Mesendoderm (in vitro differentiated cells): Measurements from ENCODE around the gene GNL1.

ENCODE experiments used
- DNase-seq: peaks from one replicate; pipeline ENCODE4 v3.0.0; 2013
- H2AK5ac ChIP-seq: 2 replicates; pipeline ENCODE4 v1.6.1; 2013; ENCODE audit warnings: low read length, inconsistent platforms
- H2BK120ac ChIP-seq: 2 replicates; pipeline ENCODE4 v1.6.1; 2013; ENCODE audit warnings: low read depth, mild to moderate bottlenecking, low read length, moderate library complexity, mixed read lengths
- H2BK15ac ChIP-seq: replicated peaks from 2 replicates; pipeline ENCODE4 v1.6.1; 2013; ENCODE audit warnings: low read depth, mild to moderate bottlenecking, moderate library complexity
- H2BK5ac ChIP-seq: 2 replicates; pipeline ENCODE4 v1.6.1; 2013; ENCODE audit warnings: low read length, inconsistent platforms
- H3K18ac ChIP-seq: 2 replicates; pipeline ENCODE4 v1.6.1; 2013; ENCODE audit warnings: mild to moderate bottlenecking, low read length, mixed read lengths
- H3K23ac ChIP-seq: one replicate; pipeline ENCODE4 v1.6.1; 2013; ENCODE audit warnings: low read length
- H3K27ac ChIP-seq: 2 replicates; pipeline ENCODE4 v1.5.1; 2013; ENCODE audit warnings: low read depth, mild to moderate bottlenecking, inconsistent platforms, low read length, moderate library complexity
- H3K27me3 ChIP-seq: 2 replicates; pipeline ENCODE4 v1.6.1; 2013; ENCODE audit warnings: low read length, control low read depth, mild to moderate bottlenecking, inconsistent platforms; ENCODE audit not compliant: insufficient read depth, poor library complexity
- H3K36me3 ChIP-seq: 2 replicates; pipeline ENCODE4 v1.6.1; 2013; ENCODE audit warnings: low read length, inconsistent platforms; ENCODE audit not compliant: control insufficient read depth, insufficient read depth
- H3K4ac ChIP-seq: one replicate; pipeline ENCODE4 v1.6.1; 2013; ENCODE audit warnings: low read depth, mild to moderate bottlenecking, low read length, moderate library complexity
- H3K4me1 ChIP-seq: 2 replicates; pipeline ENCODE4 v1.6.1; 2013; ENCODE audit warnings: low read depth, low read length, inconsistent platforms; ENCODE audit not compliant: control insufficient read depth
- H3K4me2 ChIP-seq: 2 replicates; pipeline ENCODE4 v1.6.1; 2013; ENCODE audit warnings: low read length
- H3K4me3 ChIP-seq: 2 replicates; pipeline ENCODE4 v1.5.1; 2013; ENCODE audit warnings: mild to moderate bottlenecking, low read length
- H3K56ac ChIP-seq: one replicate; pipeline ENCODE4 v1.6.1; 2013; ENCODE audit warnings: low read length
- H3K79me1 ChIP-seq: 2 replicates; pipeline ENCODE4 v1.6.1; 2013; ENCODE audit warnings: low read length, inconsistent platforms
- H3K79me2 ChIP-seq: 2 replicates; pipeline ENCODE4 v1.6.1; 2013; ENCODE audit warnings: mild to moderate bottlenecking, low read length; ENCODE audit not compliant: control insufficient read depth, insufficient read depth
- H3K9ac ChIP-seq: 2 replicates; pipeline ENCODE4 v1.6.1; 2013; ENCODE audit warnings: low read length, inconsistent platforms
- H4K5ac ChIP-seq: one replicate; pipeline ENCODE4 v1.6.1; 2013; ENCODE audit warnings: low read length
- H4K8ac ChIP-seq: one replicate; pipeline ENCODE4 v1.6.1; 2013; ENCODE audit warnings: low read depth, mild to moderate bottlenecking, control low read depth, low read length, moderate library complexity
- WGBS: extraction: QIAGEN DNeasy Blood & Tissue Kit; methylation state at CpG from one replicate; pipeline ENCODE4 v1.1.7; 2013; ENCODE audit warnings: low lambda C conversion rate, missing lambda C conversion rate; ENCODE audit not compliant: insufficient coverage; ENCODE audit errors: extremely low coverage; 5-methylcytosine and 5-hydroxymethylcytosine counted together

Gene GNL1

DNA sequence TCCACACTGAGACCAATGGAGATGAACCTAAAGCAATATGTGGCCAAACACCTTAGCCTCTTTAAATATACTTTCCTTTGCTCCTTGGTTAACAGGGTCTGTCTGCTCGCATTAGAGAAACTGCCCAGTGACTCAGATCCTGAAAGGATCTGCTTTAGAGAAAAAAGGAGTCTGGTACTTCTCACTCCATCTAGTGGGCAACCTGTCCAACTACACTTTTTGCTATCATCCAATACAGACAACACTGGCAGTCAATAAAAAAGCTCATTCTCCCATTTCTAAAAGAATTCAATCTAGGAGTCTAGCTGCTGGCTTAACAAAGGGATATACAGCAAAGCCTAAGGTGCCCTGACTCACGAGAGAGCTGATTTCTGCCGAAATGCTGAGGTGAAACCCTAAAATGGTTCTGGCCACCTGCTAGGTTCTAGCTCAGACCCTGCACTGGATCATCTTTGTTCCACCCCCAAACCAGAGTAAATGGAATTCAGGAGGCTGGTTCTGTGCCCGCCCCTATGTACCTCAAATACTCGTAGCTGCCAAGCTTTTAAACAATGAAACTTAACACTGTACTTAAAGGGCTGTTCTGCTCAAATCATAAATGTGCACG lies 11.5 kb downstream of the GNL1 start:
- H3K27me3 ChIP-seq: no peaks in the 10 kb centered on the region
- no peak overlapping the region for H3K56ac ChIP-seq
- H3K4ac ChIP-seq: no peak overlapping the region
- H3K9ac ChIP-seq: no peak overlapping the region
- no peak overlapping the region for H2BK15ac ChIP-seq
- no peaks in the 10 kb centered on the region for H3K79me2 ChIP-seq
- peaks cover 2% of the 10 kb centered on the region for H3K36me3 ChIP-seq
- H3K4me2 ChIP-seq: no peak overlapping the region
- no CpG with 5 or more reads among the region's 6 CpGs for WGBS
- H3K27ac ChIP-seq: no peak overlapping the region
- no peak overlapping the region for H3K4me3 ChIP-seq
- H4K5ac ChIP-seq: no peak overlapping the region
- DNase-seq: peak; percentile 70
- no peak overlapping the region for H3K23ac ChIP-seq
- H2BK5ac ChIP-seq: no peak overlapping the region
- H3K79me1 ChIP-seq: no peaks in the 10 kb centered on the region
- no peaks in the 10 kb centered on the region for H3K4me1 ChIP-seq
- H4K8ac ChIP-seq: no peak overlapping the region
- no peak overlapping the region for H2AK5ac ChIP-seq
- no peak overlapping the region for H2BK120ac ChIP-seq
- no peak overlapping the region for H3K18ac ChIP-seq

DNA sequence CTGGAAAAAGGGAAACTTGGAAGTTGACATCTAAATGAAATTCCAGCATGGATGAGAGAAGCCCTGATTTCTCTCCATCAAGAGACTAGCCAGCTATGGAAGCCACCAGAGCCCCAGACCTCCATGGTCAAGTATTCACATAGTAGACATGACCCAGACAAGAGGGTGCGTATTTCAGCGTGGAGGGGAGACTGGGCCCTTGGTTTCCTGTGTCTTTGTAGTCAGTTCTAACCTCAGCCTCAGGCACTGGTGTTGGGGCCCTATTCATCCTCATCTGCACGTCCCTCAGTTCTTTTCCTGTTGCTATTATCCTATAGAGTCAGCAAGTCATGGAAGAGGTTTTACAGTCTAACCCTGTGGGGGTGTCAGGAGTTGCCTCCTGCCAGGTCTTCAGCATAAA lies 12.5 kb downstream of the GNL1 start:
- Histone ChIP-seq H3K36me3 (no peaks in the 10 kb centered on the region), H4K5ac (no peak overlapping the region)

DNA sequence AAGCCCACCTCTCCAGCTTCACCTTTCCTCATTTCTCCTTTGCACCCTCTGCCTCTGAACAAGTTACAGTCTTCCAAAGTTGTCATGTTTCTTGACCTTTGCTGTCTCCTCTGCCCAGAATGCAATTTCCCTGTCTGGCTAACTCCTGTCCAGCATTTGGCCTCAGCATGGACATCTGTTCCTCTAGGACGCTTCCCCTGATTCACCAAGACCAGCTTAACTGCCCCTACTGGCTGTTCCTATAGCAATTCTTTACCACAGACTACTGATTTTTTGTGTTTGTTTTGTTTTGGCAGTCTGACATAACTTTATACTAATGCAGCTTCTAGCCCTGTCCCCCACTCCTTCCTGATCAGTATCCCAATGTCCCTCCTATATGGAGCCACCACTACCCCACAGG lies 13.4 kb downstream of the GNL1 start:
- Histone ChIP-seq H3K9ac (no peak overlapping the region), H2AK5ac (no peak overlapping the region), H3K36me3 (no peaks in the 10 kb centered on the region), H2BK5ac (no peak overlapping the region), H3K27ac (no peak overlapping the region), H2BK15ac (no peak overlapping the region), H3K23ac (no peak overlapping the region), H3K4me2 (no peak overlapping the region), H3K4me1 (no peaks in the 10 kb centered on the region), H3K56ac (no peak overlapping the region), H3K4me3 (no peak overlapping the region), H3K18ac (no peak overlapping the region), H4K5ac (no peak overlapping the region), H3K4ac (no peak overlapping the region), H3K27me3 (no peaks in the 10 kb centered on the region), H2BK120ac (no peak overlapping the region), H4K8ac (no peak overlapping the region), H3K79me1 (no peaks in the 10 kb centered on the region), H3K79me2 (no peaks in the 10 kb centered on the region)
- DNase-seq: no peak
- WGBS: no CpG with 5 or more reads among the region's 1 CpG

More for the DNA sequence above, 12.5 kb downstream of the GNL1 start:
- Histone ChIP-seq H2BK15ac (no peak overlapping the region), H3K4me3 (no peak overlapping the region), H3K4me1 (no peaks in the 10 kb centered on the region), H3K56ac (no peak overlapping the region), H3K4me2 (no peak overlapping the region), H3K79me1 (no peaks in the 10 kb centered on the region), H3K23ac (no peak overlapping the region), H4K8ac (no peak overlapping the region), H3K27ac (no peak overlapping the region), H3K4ac (no peak overlapping the region), H2BK120ac (no peak overlapping the region), H2AK5ac (no peak overlapping the region), H3K18ac (no peak overlapping the region), H2BK5ac (no peak overlapping the region), H3K79me2 (no peaks in the 10 kb centered on the region), H3K27me3 (no peaks in the 10 kb centered on the region), H3K9ac (no peak overlapping the region)
- no CpG with 5 or more reads among the region's 3 CpGs for WGBS
- DNase-seq: no peak

DNA sequence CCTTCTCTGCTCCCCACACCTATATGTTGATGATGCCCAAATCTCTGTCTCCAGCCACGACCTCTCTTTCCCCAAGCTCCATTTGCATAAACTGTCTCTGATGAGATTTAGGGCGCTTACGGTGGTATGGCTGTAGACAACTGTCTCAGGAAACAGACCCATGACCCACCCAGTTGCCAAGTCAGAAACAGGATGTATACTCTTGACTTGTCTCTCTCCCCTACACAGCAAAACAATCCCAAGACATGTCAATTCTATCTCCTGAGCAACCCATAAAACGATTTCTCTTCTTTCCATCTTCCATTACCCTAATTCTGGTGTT lies 13.9 kb downstream of the GNL1 start:
- Histone ChIP-seq H3K23ac (no peak overlapping the region), H3K18ac (no peak overlapping the region), H3K56ac (no peak overlapping the region), H2AK5ac (no peak overlapping the region), H3K27ac (no peak overlapping the region), H2BK120ac (no peak overlapping the region), H3K9ac (no peak overlapping the region), H3K4me2 (no peak overlapping the region), H3K4me1 (no peaks in the 10 kb centered on the region), H3K4ac (no peak overlapping the region), H4K5ac (no peak overlapping the region), H3K79me1 (no peaks in the 10 kb centered on the region), H2BK5ac (no peak overlapping the region), H3K27me3 (no peaks in the 10 kb centered on the region), H3K4me3 (no peak overlapping the region), H3K79me2 (no peaks in the 10 kb centered on the region), H2BK15ac (no peak overlapping the region), H4K8ac (no peak overlapping the region), H3K36me3 (no peaks in the 10 kb centered on the region)
- WGBS: no CpG with 5 or more reads among the region's 4 CpGs
- DNase-seq: no peak

DNA sequence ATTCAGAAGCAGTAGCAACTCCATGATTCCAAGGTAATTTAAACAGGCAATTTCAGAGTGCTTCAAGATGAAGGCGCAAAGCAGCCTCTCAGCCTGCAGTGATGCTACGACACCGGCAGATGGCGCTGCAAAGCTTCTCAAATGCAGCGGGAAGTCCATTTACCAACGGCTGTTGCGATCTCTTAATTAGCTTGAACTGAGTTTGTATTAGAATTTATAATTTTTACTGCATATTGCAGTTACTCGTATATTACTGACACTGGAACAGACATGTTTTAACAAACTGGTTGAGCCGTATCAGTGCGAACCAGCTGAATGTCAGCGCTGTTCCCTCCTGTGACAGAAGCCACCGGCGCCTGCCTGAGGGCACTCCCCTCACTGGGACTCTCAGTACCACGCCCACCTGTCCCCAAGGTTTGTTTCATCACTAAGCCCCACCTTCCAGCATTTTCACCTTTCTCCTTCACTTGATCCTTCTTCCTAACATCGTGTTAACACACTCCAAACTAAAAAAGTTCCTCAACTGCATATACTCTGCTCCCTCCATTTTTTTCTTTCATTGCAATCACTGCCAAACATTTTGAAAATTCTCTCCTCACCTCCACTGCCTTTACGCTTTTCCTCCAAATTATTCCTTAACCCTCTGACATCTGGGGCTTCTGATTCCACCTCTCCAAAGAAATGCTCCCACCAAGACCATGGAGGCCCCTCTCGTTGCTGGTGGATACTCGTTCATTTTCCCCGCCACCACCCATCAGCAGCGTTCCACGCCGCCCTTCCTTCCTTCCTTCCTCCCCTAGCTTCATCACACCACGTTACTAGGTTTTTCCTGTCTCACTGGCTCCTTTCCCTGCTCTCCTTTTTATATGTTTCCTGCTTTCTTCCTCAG lies 14.5 kb downstream of the GNL1 start:
- peak; percentile 88 for DNase-seq
- Histone ChIP-seq H2BK120ac (no peak overlapping the region), H3K36me3 (no peaks in the 10 kb centered on the region), H3K79me1 (no peaks in the 10 kb centered on the region), H3K23ac (no peak overlapping the region), H3K9ac (peak overlapping the region; percentile 51), H3K79me2 (no peaks in the 10 kb centered on the region), H2BK15ac (no peak overlapping the region), H2BK5ac (no peak overlapping the region), H3K4ac (no peak overlapping the region), H3K18ac (no peak overlapping the region), H4K5ac (no peak overlapping the region), H2AK5ac (no peak overlapping the region), H3K4me2 (peak overlapping the region; percentile 72), H3K56ac (peak overlapping the region; percentile 9), H3K4me1 (no peaks in the 10 kb centered on the region), H4K8ac (no peak overlapping the region), H3K27me3 (no peaks in the 10 kb centered on the region), H3K4me3 (peak overlapping the region; percentile 25), H3K27ac (no peak overlapping the region)
- no CpG with 5 or more reads among the region's 23 CpGs for WGBS
